HG02885 (cell line): Measurements from ENCODE around the gene SMTN.
"Not testable (repeated sequence)": the region's sequence is repeated elsewhere in the genome, so short reads cannot be mapped to it uniquely, and the experiment has no call there.

Experiments used
- ATAC-seq: cut with Tn5 transposase; IDR thresholded peaks from one replicate; pipeline ENCODE4 v1.9.1; 2021; ENCODE audit warnings: mild to moderate bottlenecking; ENCODE audit not compliant: unreplicated experiment, poor library complexity

The SMTN gene

DNA sequence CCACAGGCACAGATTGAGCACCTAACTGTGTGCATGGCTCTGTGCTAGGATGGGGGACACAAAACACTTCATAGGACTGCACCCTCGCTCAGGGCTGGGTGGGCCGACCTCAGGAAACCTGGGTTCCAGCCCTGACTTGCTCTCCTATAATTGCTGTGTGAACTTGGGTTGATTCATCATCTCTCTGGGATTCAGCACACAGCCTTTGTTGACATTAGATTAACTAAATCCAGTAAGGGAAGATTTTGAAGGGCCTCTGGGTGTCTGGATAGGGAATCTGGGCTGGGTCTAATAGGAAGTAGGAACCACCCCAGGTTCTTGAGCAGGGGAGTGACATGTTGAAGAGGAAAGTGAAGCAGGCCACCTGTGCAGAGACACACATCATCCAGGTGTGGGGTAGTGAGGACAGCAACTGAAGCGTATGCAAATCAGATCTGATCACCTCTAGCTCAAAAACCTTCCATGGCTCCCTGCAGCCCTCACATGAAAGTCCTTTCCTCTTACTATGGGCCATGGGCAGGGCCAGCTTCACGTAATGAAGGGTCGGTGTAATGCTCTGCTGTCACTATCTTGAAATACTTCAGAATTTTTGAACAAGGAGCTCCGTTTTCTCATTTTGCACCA lies 11.3 kb upstream of the SMTN start:
- ATAC-seq = not testable (repeated sequence)

DNA sequence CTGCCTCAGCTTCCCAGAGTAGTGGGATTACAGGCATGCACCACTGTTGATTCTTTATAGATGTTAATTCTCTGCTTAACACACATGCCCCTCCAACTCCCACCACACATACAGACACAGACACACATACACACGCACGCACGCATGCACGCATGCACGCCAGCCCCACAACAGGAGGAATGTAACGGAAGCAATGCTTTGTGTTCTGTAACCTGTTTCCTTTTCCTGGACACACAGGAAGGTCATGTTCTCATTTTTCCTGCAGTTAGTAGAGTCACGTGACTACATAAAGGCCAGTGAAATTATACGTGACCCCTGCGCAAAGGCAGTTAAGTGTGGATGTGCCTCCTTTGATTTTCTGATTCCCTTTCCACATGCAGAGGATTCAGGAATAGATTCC lies 8.0 kb upstream of the SMTN start:
- not testable (repeated sequence) for ATAC-seq

DNA sequence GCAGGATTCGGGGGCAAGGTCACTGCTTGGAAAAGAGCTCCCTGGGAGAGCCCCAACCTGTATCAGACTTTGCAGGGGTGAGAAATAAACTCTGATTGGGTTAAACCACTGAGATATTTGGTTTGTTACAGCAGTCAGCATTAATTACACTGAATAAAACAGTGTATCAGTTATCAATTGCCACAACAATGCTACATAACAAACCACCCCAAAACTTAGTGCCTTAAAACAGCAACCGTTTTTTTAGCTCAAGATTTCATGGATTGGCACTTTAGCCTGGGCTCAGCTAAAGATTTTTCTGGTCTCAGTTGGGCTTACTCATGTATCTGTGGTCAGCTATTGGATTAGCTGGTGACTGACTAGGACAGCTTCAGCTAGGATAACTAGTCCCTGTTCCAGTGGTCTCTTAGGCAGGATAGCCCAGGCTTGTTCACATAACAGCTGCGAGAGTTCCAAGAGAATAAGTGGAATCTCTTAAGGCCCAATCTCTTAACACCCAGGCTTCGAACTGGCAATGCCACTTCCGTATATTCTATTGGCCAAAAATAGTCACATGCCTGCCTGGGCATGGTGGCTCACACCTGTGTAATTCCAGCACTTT lies 7.5 kb upstream of the SMTN start:
- not testable (repeated sequence) for ATAC-seq

DNA sequence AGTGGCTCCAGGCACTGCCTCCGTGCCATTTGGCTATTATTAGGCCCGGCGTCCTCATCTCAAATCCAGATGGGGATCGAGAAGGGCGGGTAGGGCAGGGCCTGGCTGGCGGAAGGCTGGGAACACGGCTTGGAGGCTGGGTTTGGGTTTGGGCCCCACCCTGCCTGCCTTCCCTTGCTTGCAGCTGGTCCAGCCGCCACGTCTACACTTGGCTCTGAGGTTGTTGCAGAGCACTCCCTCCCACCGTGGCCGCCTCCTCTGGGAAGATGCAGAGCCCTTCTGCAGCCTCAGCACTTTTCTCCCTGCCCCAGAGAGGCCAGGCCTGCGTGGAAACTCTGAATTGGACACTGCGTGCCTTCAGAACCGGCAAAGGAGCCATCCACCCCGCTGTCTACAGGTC lies 5.2 kb upstream of the SMTN start:
- ATAC-seq = no peak

DNA sequence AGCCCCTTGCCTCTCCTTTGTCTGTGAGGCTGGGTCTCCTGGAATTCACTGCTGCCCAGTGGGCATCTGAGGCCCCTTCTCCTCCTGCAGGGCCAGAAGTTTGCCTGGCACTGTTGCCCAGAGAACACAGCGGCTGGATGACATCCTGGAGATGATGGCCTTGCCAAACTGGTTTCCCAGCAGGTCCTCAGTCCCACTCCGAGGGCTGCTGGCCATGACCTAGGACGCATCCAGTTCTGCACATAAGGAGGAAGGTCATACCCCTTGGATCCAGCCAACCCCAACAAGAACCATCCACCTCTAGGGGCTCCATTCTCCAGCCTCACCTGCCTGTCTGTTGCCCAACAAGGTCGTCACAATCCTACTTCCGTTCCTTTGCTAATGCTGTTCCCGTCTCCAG lies 3.4 kb upstream of the SMTN start:
- no peak for ATAC-seq

DNA sequence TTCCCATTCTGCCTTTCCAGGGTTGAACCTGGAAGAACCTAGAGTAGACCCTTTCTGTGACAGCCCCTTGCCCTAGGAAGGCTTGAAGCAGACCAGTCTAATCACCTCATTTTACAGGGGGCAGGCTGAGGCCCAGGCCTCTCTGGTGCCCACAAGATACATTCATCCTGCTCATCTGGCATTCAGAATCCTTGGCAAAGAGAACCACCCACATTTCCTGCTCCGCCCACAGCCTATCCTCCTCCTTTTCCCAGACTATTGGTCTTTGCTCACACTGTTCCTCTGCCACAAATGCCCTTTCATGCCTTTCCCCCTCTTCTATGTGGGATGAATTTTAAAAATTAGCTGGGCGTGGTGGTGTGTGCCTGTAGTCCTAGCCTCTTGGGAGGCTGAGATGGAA lies 2.7 kb upstream of the SMTN start:
- ATAC-seq = not testable (repeated sequence)

DNA sequence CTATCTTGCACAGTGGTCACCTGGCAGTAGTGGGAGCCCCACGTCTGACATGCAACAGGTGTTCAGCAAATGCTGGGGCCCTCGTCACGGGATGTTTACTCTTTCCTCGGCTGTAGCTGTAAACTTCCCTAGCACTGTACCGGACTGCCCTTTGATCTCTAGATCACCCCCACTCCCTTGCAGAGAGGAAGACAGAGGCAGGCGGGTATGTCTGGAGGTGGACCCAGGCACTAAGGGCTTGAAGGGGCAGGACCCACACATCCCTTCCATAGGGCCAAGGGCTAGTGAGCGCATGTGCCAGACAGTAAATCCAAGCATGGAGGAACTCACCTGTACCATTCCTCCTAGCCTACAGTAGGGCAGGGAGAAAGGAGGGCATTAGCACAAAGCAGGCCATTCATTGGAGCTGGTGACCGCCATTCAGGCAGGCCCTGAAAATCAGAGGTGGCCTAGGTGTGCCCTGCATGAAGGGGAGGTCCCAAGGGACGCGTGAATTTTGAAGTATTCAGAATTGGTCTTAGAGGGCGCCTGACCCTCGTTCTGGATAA lies 1.9 kb upstream of the SMTN start:
- ATAC-seq = no peak

DNA sequence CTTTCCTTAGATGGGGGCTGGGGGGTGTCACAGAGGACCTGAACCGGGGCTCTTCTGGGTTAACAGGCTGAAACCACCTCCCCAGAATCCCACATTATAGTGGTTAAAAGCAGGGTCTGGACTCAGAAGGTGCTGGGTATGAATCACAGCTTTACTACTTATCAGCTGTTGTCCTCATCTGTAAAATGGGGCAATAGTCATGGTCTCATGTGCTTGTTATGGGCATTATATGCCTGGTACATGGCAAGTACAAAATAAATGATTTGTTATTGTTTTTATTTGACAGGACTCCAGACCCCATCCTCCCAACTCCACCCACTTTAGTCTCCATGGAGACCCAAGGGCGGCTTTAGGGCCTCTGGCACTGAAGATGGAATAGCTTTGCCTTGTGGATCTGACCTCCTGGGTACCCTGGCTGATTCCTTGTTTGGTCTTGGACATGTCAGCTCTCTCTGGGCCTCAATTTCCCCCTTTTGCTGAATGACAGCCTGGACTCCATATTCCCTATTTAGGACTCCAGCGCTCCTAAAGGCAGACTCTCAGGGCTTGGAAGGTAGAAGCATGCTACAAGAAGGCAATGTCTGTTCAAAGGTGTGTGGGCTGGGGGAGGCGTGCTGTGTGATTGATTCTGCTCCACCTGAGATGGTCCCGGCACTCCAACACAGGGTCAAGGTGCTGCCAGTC lies 812 bp upstream of the SMTN start:
- ATAC-seq = no peak

DNA sequence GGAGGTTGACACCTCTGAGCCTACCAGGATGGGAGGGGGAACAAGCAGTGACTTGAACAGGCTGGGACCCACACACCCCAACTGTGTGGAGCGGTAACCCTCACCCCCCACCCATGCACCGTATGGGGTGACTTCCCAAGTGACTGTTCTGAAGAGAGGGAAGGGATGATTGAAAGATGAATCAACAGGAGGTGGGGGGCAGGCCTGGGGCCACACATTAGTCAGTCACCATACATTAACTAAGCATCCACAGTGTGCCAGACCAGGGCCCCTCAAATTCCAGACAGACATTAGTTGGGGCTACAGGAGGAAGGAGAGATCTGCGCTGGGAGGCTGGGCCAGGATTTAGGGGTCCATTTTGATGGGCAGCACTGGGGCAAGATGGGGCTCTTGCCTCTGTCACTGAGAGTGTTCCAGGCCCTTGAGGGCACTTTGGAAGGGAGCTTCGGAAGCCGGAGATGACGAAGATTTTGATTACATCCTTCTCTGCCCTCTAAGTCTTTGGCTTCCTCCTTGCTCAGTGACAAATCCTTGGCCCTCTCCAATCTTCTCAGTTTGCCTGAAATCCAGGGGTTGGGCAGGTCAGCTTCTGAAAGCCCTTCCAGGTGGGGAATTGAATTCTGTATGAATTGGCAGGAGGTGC lies 966 bp downstream of the SMTN start:
- ATAC-seq = no peak

DNA sequence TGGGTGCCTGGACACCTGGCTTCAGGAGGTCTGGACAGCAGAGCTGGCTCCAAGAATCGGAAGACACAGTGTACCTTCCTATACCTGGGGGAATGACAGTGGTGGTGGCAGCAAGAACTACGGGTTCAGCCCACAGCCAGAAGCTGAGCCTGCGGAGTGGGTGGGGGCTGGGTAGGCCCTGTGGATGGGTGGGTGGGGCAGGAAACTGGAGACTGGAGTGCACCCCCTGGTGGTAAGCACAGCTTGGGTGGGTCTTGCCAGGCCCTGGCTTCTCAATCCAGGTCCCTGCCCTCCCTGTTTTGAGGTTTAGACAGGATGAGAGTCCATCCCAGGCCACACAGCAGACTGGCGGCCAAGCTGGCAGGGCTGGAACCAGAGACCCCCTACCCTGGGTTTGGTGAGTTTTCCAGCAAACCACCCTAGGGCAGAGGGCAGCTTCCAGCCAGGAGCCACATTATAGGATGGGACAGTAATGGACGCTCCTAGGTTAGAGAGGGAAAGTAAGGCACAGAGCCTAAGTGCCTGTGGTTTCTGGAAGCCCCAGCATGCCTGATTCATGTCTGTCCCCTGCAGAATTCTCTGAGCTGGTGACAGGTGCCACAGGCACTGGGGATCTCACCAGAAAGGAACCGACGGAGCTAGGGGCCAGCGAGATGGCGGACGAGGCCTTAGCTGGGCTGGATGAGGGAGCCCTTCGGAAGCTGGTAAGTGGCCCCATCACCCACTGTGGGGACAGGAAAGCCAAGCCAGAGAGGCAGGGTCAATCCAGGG lies 1.7 kb downstream of the SMTN start:
- no peak for ATAC-seq

DNA sequence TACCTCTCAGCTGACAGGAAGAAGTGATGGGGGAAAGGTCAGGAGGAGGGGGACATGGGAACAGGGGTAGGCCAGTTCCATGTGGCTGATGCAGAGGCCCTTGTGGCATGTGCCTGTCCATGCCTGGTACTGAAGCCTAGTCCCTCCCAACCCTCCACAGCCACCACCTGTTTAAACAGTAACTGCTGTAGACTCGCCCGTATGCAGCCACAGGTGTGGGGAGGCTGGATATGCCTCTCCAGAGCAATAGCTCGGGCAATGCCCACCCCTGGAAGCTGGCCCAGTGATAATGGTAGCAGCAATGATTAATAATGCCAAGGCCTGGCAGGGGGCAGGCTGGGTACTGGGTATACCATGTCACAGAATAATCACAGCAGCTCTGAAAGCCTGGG lies 2.3 kb downstream of the SMTN start:
- no peak for ATAC-seq

DNA sequence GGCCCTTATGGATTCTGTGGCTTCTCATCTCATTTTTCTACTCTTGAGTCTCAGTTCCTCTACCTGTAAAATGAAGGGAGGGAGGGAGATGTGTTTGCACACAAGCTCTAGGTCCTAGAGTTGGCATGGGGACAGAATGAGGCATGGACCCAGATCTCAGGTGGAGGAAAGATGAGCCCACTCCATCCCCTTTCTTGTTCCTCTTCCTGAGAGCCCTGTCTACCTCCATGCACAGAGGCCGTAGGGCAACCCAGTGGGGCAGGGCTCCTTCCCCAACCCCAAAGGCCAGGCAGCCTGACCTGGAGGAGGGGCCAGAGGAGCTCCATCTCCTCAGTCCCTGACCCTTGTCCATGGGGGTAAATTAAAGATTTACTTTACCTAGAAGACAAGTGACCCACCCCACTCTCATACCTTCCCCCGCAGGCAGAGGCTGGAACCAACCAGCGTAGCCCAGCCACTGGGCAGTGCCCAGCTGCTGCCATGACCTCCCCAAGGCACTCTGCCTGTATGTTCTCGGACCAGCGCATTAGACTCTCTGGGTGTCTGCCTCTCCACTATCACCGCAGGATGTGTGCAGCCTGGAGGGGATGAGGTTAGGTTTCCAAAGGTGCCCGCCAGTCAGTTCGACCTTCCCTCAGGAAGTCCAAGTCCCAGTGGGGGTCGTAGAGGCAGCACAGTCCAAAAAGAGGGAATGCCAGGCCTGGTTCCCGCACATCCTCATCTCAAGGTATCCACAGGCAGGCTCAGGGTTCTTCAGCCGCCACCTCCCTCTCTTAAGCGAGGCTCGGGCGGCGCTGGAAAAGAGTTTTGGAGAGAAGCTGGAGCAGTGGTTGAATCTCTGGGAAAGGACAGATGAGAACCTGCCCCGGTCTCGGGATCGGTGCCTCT lies 3.0 kb downstream of the SMTN start:
- ATAC-seq = no peak

DNA sequence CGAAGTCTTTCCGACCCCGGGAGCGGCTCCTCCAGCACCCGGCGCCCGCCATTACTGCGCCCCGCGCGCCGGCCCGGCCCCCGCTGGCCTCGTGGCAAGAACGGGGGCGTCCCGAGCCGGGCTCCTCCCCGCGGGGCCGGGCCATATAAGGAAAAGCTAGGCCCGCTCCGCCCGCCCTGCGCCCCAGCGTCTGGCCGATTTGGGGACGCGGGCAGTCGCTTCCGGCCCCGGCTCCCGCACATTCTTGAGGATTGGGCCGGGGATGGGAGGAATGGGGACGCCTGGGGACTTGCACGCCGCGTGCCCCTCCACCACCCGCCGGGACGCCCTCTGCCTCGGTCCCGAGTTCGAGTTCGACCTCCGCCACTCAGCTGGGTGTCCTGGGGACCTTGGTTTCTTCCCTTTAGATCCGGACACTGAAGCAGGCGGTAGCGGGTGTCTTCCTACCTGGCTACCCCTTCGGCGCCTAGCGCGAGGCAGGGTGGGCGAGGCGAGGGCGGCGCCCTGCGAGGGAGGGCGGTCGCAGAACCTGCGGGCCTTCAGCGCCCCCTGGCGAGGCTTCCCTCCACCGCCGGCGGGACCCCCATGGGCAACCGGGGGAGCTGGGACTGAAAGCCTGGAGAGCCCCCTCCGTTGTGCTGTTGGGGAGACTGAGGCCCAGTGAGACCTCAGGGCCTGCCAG lies 3.8 kb downstream of the SMTN start:
- ATAC-seq = peak; percentile 64

DNA sequence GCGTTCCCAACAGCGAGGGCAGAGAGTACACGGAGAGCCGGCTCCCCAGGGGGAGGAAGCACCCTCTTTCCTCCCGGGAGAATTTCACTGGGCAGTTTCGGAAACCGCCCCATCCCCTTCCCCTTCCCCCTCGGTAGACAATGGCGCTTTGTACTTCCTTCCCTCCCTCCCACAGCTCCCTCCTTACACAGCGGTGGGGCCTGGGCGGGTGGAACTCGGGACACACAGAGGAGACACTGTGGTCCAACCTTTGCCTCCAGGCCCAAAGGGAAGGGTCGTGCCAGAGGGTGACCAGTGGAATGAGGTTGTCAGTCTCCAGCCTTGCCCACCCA lies 4.3 kb downstream of the SMTN start:
- ATAC-seq = no peak

DNA sequence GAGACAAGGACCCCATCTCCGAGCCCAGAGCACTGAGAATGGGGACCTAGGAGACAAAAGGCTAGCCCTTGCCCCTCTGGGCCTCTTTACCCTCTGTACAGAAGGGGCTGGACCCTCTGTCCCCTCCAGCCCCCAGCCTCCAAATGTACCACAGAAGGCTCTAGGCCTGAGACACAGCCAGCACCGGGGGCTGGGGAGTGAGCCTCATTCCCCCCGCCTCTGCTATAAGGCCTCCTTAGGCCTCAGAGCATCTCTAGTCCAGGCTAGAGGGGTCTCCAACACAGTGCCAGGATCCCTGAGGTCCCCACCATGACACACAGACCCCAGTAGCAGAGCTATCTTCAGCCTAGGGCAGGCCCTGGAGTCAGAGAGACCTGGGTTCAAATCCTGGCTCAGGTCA lies 4.8 kb downstream of the SMTN start:
- ATAC-seq = no peak

DNA sequence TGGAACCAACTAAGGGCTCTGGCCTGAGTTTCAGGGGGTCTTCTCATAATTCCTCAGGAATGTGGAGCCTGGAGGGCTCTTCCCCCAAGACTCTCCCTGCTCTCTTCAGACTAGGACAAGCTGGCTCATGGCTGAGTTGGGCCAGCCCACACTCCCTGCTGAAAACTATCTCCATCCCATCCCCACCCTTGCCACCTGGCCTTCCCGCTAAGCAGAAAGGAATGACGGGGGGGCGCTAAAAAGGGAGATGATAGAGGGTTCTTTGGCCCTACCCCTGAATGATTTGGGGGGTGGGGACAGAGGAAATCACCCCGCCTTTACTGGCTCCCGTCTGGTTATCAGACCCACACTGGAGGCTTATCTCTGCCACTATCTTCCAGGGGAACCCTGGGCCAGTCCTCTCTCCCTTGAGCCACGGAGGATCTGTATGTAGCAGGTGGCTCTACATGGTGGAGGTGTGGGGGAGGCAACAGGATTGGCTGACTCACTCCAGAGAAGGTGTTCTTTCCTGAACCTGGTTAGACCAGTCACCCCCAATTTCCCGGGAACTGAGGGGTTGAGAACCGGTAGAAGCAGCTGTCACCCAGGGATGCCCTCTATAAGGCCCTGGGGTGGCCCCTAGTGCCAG lies 5.7 kb downstream of the SMTN start:
- ATAC-seq = no peak

DNA sequence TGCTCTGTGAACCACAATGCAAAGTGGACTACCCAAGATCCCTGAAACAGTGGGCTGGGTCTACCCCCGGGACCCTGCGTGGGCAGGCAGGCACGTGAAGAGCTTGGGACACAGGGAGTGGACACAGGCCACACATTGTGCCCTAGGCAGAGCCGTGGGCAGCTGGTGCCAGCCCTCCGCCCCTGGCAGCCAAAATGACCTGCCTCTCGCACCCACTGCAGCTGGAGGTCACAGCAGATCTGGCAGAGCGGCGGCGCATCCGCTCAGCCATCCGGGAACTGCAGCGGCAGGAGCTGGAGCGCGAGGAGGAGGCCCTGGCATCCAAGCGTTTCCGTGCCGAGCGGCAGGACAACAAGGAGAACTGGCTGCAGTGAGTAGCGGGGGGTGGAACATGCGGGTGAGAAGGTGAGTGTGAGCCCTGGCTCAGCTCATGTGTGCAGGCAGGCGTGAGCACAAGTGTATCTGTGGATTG lies 6.7 kb downstream of the SMTN start:
- ATAC-seq = no peak

DNA sequence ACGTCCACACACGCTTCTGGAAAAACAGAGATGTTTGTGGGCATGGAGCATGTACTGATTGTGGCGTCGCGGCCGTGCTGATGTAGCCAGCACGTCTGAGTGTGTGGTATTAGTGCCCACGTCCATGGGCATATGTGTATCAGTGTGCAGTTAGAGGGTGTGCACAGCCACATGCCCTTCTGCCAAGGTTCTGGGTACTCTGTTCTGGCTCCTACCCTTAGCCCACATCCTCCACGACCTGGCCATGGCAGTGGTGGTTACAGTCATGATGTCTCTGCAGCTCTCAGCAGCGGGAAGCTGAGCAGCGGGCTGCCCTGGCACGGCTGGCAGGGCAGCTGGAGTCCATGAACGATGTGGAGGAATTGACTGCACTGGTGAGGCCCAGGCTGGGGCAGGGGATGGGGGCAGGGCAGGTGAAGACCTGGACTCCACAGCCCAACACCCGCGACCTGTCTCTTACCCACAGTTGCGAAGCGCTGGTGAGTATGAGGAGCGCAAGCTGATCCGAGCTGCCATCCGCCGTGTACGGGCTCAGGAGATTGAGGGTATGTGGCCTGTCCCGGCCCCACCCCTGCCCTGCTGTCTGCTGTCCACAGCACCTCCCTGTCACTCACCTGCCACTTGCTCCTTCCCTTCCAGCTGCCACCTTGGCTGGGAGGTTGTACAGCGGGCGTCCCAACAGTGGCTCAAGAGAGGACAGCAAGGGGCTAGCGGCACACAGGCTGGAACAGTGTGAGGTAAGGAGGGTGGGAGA lies 7.3 kb downstream of the SMTN start:
- ATAC-seq = no peak
